ENCODE measurements around the gene UBASH3A. TPM values are rescaled to one million over a fixed set of nuclear protein-coding genes. Genes with fewer than 3 reads are reported as not detected.

The UBASH3A gene
- total and polyA plus RNA-seq, 12 donors: 0.09 to 1.3 (median 0.15) TPM; not detected in 7

GRCh38 chr21:42447732-42448131 lies 44.0 kb downstream of the UBASH3A start:
- no peaks in the 10 kb centered on the region for H3K9me3 ChIP-seq
- H3K36me3 ChIP-seq: no peaks in the 10 kb centered on the region
- DNase-seq (no peak), ATAC-seq (no peak)
- intact Hi-C loops (cut with DNase I): loop anchor here in 9 of 10 donors (2.0 to 10.0 kb wide), 7 partner anchors 103 to 303 kb away; partner anchors contain the start of gene TFF3 (in 2 of the 9)
- H3K4me3 ChIP-seq: no peak overlapping the region
- TF ChIP-seq, protein P1, sequence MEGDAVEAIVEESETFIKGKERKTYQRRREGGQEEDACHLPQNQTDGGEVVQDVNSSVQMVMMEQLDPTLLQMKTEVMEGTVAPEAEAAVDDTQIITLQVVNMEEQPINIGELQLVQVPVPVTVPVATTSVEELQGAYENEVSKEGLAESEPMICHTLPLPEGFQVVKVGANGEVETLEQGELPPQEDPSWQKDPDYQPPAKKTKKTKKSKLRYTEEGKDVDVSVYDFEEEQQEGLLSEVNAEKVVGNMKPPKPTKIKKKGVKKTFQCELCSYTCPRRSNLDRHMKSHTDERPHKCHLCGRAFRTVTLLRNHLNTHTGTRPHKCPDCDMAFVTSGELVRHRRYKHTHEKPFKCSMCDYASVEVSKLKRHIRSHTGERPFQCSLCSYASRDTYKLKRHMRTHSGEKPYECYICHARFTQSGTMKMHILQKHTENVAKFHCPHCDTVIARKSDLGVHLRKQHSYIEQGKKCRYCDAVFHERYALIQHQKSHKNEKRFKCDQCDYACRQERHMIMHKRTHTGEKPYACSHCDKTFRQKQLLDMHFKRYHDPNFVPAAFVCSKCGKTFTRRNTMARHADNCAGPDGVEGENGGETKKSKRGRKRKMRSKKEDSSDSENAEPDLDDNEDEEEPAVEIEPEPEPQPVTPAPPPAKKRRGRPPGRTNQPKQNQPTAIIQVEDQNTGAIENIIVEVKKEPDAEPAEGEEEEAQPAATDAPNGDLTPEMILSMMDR (IDR thresholded peaks at IDR 0.05): no peak
- peaks cover 0 to 7% (median 4%) of the 10 kb centered on the region in 9 donors for H3K4me1 ChIP-seq
- H3K27me3 ChIP-seq: peaks cover 0 to 26% (median 5%) of the 10 kb centered on the region in 7 donors
- WGBS, 2 donors: 92 to 93% methylated on average over 10 of the region's 10 CpGs
- H3K27ac ChIP-seq: no peak overlapping the region

GRCh38 chr21:42448686-42449085 lies 45.0 kb downstream of the UBASH3A start:
- Histone ChIP-seq H3K9me3 (no peaks in the 10 kb centered on the region), H3K36me3 (no peaks in the 10 kb centered on the region), H3K27ac (no peak overlapping the region), H3K4me1 (peaks cover 0 to 7% (median 4%) of the 10 kb centered on the region in 9 donors), H3K4me3 (no peak overlapping the region), H3K27me3 (peaks cover 0 to 26% (median 7%) of the 10 kb centered on the region in 7 donors)
- intact Hi-C loops (cut with DNase I): loop anchor here in 9 of 10 donors (1.0 to 10.0 kb wide), 8 partner anchors 104 to 304 kb away; partner anchors contain the start of gene TFF3 (in 2 of the 9)
- DNase-seq (no peak), ATAC-seq (no peak)
- TF ChIP-seq, protein P1 (IDR thresholded peaks at IDR 0.05): no peak
- WGBS, 2 donors: 71 to 80% methylated on average over 3 of the region's 3 CpGs

GRCh38 chr21:42451941-42452340 lies 48.2 kb downstream of the UBASH3A start:
- 90 to 95% methylated on average over 9 of the region's 9 CpGs for WGBS, 2 donors
- H3K4me1 ChIP-seq: peaks cover 0 to 7% (median 4%) of the 10 kb centered on the region in 9 donors
- TF ChIP-seq, protein P1 (IDR thresholded peaks at IDR 0.05): no peak
- H3K27me3 ChIP-seq: peaks cover 0 to 16% (median 3%) of the 10 kb centered on the region in 7 donors
- no peaks in the 10 kb centered on the region for H3K9me3 ChIP-seq
- H3K4me3 ChIP-seq: no peak overlapping the region
- no peaks in the 10 kb centered on the region for H3K36me3 ChIP-seq
- DNase-seq (no peak), ATAC-seq (no peak)
- H3K27ac ChIP-seq: no peak overlapping the region
- intact Hi-C loops (cut with DNase I): loop anchor here in 3 of 10 donors (2.0 to 5.0 kb wide), 3 partner anchors 115 to 307 kb away; no protein-coding TSS in a partner anchor

DNA sequence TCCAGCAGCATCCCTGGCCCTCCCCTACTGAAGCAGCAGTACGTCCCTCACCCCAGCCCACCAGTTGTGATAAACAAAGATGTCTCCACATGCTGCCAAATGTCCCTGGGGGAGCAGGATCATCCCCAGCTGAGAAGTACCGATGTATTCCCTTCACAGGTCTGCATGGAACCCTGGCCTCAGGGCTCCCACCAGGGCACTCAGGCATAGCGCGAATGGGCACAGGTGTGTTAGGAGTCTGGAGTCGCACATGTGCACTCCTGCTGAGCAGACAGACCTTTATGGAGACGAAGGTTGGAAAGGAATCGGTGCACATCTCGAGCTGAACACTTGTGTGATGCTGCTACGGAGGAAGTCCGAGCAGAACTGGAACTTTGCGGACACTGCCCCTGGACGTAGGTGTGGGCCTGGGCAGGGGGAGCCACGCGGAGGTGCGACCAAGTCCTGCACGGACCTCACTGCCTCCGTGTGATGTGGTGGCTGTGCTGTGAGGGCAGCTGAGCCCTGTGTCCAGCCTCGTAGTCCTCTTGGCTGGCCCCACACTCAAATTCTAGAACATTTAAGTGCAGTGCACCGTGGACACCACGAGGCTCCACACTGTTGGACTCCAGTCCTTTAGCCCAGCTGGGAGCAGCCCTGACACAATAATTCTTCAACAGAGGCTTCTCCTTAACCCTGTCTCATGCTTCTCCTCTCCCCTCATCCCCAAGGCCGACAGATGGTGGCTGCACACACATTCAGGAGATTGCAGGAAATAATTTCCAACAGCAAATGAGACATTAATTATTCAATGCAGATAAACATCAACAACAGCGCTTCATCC lies 48.9 kb downstream of the UBASH3A start:
- intact Hi-C loops (cut with DNase I): loop anchor here in 2 of 10 donors (5.0 kb wide), 2 partner anchors 115 to 290 kb away; no protein-coding TSS in a partner anchor
- ATAC-seq: no peak
- Histone ChIP-seq H3K4me3 (no peak overlapping the region), H3K36me3 (no peaks in the 10 kb centered on the region), H3K27me3 (peaks cover 0 to 16% (median 3%) of the 10 kb centered on the region in 7 donors), H3K9me3 (no peaks in the 10 kb centered on the region), H3K4me1 (peaks cover 0 to 7% (median 4%) of the 10 kb centered on the region in 9 donors), H3K27ac (no peak overlapping the region)
- TF ChIP-seq, protein P1 (IDR thresholded peaks at IDR 0.05): no peak
- 84% methylated on average over 22 of the region's 22 CpGs for WGBS, 2 donors
- DNase-seq: no peak
